HepG2 (cell line): ENCODE measurements around the gene TNPO3.

Source experiments
- CTCF ChIP-seq: sonication (generic); formaldehyde crosslinking; IDR thresholded peaks from 2 replicates; pipeline ENCODE4 v1.5.0; 2020; ENCODE audit warnings: mild to moderate bottlenecking, missing genetic modification reagents, moderate library complexity
- POLR2AphosphoS5 ChIP-seq: IDR thresholded peaks from 2 replicates; pipeline ENCODE4 v1.6.1; 2012; ENCODE audit warnings: low read depth, low read length
- ZFP82 ChIP-seq: sonication (generic); formaldehyde crosslinking; IDR thresholded peaks from 2 replicates; pipeline ENCODE4 v1.5.1; 2020; ENCODE audit warnings: mild to moderate bottlenecking, missing genetic modification reagents, borderline replicate concordance

- TF ChIP-seq CTCF (CRISPR knock-in tag) (no peak), POLR2AphosphoS5 (no peak), ZFP82 (CRISPR knock-in tag) (no peak)
Measured at GRCh38 chr7:128962899-128963298, 92.0 kb downstream of the TNPO3 start.
